ENCODE results near the gene COL8A1.

- TF ChIP-seq CTCF (IDR thresholded peaks at IDR 0.05) (no peak), POLR2AphosphoS5 (IDR thresholded peaks at IDR 0.05; ENCODE audit: insufficient read depth in 1 of 2, low read depth in 1 of 2) (no peak)
Observed at GRCh38 chr3:99641982-99642381, 3.6 kb downstream of the COL8A1 start.

All from vagina (tissue), 2 donors.